M059J (cell line): ENCODE data around the gene RAMP2. TPM values are rescaled to one million over a fixed set of nuclear protein-coding genes. Genes with fewer than 3 reads are reported as not detected.
"Not testable (repeated sequence)": the region's sequence is repeated elsewhere in the genome, so short reads cannot be mapped to it uniquely, and the experiment has no call there.

ENCODE experiments used
- DNase-seq: peaks from one replicate; pipeline ENCODE4 v3.0.0-alpha.2; 2012; ENCODE audit warnings: low read depth
- total RNA-seq: library from RNA; depleted of rRNA; stranded (reverse); fragments of >200 nt; shearing (Covaris generic); gene quantifications from 2 replicates; pipeline ENCODE4 v1.2.3, GENCODE V29; 2014

RAMP2 gene
- total RNA-seq, 1 experiment from 2014 or later: 1.0 TPM

DNA sequence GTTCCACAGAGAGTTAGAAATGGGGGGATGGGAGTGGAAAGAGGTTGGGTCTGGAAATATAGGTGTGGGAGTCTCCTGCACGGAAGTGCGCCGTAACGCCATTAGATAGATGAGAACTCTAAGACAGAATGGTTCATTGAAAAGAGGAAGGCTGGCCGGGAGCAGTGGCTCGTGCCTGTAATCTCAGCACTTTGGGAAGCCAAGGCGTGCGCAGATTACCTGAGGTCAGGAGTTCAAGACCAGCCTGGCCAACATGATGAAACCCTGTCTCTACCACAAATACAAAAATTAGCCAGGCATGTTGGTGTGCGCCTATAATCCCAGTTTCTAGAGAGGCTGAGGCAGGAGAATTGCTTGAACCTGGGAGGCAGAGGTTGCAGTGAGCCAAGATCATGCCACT, 7.0 kb downstream of the RAMP2 start:
- not testable (repeated sequence) for DNase-seq

DNA sequence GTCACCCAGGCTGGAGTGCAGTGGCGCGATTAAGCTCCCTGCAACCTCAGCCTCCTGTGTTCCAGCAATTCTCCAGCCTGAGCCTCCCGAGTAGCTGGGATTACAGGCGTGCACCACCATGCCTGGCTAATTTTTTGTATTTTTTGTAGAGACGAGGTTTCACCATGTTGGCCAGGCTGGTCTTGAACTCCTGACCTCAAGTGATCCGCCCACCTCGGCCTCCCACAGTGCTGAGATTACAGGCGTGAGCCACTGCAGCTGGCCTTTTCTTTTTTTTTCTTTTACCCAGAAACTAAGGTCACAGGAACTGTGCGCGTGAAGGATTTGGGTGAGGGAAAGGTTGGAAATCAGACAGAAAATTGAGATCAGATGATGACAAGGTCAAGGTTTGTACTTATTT, 8.9 kb downstream of the RAMP2 start:
- DNase-seq: not testable (repeated sequence)

DNA sequence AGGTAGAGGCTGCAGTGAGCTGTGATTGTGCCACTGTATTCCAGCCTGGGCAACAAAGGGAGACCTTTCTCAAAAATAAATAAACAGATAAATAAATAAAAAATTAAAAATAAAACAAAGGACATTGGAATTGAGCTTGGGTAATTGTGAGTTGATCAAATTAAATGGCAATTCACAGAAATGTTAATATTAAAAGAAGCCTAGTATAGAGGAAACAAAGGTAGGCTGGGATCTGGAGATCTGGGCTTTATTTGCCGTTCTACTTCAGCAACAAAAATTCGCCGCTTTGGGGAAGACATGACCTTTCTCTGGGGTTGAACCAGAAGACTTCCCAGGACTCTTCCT, 11.9 kb downstream of the RAMP2 start:
- no peak for DNase-seq

DNA sequence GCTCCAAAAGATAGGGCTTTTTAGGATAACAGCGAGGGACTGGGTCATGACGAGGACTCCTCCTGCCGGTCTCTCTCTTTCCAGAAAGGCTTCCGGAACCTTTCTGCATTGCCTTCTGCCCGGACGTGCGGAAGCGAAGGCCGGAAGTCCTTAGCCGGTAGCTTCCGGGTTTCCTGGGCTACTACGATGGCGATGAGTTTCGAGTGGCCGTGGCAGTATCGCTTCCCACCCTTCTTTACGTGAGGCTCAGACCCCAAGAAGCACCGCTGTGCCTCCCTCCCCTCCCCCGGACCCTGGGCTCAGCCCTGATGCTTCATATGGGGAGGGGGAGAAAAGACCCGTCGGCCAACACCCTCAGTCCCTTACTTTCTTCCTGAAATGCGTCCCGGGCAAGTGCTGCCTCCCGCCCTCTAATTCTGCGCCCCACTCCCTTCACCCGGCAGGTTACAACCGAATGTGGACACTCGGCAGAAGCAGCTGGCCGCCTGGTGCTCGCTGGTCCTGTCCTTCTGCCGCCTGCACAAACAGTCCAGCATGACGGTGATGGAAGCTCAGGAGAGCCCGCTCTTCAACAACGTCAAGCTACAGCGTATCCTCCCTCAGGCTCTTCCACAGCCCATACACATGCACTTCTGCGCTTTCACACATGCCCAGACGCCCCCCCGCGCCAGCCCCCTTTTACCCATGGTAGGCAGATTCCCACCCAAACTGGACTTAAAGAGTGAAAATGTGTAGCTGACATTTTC, 12.4 kb downstream of the RAMP2 start, which contains the start of gene VPS25:
VPS25 (plus strand) TSS at position 160 of the 746 bp plus-strand sequence; CDS start at position 187, 27 bp downstream.
- peak; percentile 84 for DNase-seq

DNA sequence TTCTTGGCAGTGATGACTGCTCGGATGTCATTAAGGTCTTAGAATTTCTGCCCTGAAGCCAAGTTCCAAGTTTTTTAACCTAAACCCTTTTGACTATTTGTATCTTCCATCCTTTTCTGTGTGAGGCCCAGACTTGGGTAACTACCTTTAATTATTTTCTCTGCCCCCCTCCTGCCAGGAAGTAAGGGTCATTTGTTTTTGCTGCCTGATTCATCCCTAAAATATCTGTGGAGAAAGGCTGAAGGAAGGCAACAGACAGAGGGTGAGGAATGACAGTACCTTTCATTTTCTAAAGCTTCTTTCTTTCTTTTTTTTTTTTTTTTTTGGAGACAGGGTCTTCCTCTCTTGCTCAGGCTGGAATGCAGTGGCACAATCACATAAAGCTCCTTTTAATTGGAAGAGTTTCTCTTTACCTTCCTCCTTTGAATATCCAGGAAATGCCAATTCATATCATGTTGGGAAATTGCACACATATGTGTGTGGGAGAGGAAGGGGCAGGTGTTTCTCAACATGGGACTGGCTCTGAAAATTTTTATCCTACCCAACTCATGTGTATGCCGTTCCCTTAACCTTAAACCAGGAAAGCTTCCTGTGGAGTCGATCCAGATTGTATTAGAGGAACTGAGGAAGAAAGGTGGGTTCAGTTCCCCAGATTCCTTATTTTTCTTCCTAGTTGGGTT, 13.2 kb downstream of the RAMP2 start:
- DNase-seq: peak; percentile 83

DNA sequence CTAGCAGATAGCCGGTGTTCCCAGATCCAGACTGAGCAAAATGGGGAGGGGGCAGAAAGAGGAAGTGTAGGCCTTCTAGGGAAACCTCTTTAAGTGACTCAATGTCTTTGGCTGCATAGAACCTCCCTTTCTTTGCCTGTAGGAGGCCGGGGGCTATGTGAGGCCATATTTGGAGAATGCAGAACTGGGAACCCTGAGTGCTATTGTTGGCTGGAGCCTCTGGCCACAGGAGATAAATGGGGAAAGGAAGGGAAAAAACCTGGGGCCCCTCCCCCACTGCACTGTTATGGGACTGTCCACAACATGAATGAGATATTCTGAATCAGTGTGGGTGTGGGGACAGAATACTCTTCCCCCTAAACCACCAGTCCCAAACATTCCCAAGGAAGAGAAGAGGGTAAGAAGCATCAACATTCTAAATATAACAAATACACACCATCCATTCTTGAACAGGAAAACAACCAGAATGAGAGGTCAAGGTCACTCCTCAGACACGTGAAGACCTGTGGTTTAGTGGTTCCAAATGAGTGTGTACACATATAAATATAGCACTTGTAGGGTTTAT, 14.6 kb downstream of the RAMP2 start:
- peak; percentile 88 for DNase-seq

DNA sequence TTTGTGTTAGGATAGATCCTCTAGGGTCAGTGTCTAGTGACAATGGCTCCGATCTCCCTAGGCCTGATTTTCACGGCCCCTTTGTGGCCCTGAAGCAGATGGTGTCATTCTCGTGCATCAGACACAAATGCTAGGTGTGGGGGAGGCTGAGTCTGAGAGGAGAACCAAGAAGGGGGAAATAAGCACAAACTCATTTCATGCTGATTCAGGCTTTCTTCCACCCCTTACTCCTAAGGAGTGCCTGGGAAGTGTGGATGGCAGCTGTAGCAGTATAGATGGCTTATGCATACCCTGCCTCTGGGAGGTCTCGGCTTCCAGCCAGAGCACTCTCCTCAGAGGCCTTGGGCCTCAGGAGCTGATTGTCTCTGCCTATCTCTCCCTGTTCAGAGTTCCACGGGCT, 17.5 kb downstream of the RAMP2 start:
- no peak for DNase-seq

DNA sequence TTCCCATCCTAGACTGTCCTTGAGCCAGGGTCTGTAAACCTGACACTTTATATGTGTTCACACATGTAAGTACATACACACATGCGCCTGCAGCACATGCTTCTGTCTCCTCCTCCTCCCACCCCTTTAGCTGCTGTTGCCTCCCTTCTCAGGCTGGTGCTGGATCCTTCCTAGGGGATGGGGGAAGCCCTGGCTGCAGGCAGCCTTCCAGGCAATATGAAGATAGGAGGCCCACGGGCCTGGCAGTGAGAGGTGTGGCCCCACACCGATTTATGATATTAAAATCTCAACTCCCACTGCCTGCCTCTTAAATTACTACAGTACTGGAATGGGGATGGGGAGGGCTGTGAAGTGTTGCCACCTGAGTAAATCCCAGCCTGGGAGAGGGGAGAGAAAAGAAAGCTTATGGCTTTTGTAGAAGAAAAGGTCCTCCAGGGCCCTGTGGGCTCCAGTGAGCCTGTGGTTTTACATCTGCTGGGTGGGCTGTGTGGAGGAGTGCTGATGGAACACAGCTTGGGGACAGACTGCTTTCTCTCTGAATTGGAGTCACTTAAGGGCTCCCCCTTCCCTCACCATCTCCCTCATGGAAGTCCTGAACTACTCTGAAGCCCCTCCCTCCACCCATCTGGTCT, 18.4 kb downstream of the RAMP2 start:
- no peak for DNase-seq

DNA sequence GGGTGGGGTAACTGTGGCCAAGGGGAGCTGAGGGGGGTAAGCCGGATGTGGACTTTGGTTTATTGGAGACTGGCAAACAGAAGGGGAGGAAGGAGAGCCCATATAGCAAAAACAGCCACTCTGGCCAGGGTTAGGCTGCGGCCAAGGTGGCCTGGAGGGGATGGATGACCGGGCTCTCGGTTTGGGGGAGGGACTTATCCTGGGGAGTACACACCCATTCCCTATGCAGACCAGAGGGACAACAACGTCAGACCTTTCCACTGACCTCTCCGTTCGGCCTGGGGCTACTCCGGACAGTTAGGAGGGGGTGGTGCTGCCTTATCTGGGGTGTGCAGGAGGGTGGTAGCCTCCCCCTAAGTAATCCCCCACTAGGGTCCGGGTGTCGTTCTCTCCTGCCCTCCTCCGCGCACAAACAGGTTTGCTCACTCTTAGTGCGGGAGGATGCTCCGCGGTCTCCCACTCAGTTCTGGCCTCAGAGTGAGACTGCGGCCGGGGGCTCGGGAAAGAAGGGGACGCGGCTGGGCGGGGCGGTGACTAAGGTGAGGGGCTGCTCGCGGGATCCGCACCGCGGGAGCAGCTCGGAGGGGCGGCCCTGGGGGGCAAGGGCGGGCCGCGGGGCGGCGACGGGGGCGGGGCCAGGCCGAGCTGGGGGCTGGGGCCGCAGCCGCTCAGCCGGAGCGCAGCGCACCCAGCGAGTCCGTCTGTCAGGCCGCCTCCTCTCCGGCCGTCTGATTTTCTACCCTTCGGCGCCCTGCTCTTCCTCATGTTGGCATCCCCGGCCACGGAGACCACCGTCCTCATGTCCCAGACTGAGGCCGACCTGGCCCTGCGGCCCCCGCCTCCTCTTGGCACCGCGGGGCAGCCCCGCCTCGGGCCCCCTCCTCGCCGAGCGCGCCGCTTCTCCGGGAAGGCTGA, 19.2 kb downstream of the RAMP2 start, which contains the start of gene WNK4:
WNK4 (plus strand) TSS at position 675 of the 915 bp plus-strand sequence; CDS start at position 764, 89 bp downstream.
- DNase-seq: peak; percentile 87

DNA sequence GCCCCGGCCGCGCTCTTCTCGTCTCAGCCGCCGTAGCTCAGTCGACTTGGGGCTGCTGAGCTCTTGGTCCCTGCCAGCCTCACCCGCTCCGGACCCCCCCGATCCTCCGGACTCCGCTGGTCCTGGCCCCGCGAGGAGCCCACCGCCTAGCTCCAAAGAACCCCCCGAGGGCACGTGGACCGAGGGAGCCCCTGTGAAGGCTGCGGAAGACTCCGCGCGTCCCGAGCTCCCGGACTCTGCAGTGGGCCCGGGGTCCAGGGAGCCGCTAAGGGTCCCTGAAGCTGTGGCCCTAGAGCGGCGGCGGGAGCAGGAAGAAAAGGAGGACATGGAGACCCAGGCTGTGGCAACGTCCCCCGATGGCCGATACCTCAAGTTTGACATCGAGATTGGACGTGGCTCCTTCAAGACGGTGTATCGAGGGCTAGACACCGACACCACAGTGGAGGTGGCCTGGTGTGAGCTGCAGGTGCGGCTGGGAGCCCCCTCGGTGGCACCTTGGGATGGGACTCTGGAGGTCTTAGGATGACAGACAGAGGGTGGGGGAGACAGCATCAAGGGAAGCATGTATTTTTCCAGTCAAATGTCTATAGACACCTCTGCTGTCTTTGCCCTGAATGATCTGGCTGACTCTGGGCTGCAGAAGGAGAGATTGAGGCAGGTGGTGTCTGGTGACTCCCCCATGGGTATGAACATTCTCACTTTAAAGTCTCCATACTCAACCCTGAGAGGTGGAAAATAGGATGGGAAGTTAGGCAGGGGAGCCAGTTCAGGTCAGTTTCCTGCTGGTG, 20.0 kb downstream of the RAMP2 start:
- no peak for DNase-seq

DNA sequence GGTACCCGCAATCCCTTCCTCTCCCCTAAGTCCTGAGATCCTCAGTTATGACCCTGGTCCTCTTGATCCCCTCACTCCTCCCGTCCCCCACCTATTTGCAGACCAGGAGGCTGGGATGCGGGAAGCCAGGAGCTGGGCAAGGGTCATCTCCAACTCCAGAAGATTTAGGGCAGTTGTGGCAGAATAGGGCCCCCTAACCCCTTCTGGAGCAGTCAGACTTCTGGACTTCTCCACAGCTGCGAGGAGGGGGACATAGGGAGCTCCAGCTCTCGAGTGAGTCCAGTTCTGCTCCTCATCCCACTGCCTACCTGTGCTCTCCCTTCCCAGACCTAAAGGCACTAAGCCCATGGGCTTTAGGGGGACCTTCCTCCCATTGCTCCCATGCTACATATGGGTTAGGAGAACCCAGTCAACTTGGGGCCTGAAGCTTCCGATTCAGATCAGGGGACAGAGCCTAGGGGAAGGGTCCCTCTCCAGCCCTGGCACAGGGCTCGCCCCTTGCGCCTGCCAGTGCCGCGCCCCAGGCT, 20.7 kb downstream of the RAMP2 start:
- no peak for DNase-seq

DNA sequence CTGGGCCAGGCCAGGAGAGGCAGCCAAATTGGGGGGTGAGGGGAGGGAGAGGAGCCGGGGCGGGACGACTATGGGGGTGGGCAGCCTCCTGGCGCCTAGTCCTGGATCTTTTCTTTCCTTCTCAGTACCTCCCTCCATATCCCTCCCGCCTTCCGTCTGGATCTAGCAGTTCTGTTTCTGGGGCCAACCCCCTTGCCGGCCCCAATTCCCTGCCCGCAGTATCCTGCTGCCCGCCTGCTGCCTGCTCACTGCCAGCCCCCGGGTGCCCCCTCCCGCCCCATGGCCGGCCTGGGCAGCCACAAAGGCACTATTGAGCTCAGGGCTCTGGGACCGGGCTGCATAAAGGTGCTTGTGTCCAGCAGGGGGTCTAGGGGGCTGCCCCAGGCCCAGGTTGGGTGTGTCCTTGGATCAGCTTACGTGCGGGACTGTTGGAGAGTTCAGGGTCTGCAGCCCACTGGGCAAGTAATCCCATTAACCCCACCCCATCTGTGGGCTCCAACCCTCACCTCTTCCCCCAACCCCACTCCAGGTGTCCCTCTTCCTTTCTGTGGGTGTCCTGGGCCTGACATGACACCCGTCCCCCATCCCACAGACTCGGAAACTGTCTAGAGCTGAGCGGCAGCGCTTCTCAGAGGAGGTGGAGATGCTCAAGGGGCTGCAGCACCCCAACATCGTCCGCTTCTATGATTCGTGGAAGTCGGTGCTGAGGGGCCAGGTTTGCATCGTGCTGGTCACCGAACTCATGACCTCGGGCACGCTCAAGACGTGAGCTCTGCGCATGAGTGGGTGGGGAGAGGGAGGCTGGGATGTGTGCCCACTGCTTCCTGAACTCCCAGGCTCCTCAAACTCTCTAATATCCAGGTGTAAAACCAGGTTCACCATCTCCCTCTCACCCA, 21.4 kb downstream of the RAMP2 start:
- no peak for DNase-seq

DNA sequence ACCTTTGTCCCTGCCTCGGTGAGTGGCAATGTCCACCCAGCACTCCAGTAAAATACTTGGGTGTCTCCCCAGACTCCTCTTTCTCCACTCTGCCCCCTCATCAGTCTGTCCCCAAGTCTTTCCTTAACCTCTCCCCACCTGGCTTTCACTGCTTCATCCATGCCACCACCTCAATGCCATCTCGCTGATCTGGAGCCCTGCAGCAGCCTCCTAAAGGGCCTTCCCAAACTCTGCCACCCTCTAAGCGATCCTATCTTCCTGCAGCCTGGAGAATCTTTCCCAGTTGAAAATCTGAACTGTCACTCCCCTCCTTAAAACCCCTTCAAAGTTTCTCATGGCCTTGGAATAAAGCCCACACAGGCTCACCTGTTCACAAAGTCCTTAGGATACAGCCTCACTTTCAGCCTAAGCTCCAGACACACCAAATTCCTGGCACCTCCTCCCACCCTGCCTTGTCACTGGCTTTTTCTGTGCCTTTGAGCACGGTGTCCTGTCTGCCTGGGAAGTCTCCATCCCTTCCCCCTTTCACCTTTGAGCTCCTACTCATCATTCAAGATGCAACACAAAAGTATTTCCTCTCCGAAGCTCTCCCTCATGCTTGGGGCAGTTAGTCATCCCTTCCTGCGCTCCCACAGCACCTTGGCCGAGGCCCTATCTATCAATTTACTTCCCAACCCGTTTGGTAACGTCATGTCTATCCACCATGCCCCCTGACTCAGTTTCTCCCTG, 22.2 kb downstream of the RAMP2 start:
- peak; percentile 91 for DNase-seq

DNA sequence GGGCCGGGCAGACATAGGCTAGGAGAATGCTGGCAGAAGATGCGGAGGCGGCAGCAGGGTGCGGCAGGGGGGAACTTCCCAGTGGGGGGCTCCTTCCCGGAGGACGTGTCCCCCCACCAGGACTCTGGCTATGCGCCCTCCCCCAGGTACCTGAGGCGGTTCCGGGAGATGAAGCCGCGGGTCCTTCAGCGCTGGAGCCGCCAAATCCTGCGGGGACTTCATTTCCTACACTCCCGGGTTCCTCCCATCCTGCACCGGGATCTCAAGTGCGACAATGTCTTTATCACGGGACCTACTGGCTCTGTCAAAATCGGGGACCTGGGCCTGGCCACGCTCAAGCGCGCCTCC, 22.7 kb downstream of the RAMP2 start:
- DNase-seq: no peak

DNA sequence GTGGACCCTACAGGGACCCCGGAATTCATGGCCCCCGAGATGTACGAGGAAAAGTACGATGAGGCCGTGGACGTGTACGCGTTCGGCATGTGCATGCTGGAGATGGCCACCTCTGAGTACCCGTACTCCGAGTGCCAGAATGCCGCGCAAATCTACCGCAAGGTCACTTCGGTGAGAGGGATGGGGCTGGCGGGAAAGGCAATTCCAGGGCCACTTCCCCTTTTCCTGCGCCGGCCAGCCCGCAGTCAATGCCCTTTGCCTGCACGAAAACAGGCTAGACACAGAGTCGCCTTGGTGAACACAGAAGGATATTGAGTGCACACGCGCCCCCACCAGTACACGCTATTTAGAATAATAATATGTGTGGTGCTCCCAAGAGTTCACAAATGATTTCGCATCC, 23.4 kb downstream of the RAMP2 start:
- DNase-seq: no peak

DNA sequence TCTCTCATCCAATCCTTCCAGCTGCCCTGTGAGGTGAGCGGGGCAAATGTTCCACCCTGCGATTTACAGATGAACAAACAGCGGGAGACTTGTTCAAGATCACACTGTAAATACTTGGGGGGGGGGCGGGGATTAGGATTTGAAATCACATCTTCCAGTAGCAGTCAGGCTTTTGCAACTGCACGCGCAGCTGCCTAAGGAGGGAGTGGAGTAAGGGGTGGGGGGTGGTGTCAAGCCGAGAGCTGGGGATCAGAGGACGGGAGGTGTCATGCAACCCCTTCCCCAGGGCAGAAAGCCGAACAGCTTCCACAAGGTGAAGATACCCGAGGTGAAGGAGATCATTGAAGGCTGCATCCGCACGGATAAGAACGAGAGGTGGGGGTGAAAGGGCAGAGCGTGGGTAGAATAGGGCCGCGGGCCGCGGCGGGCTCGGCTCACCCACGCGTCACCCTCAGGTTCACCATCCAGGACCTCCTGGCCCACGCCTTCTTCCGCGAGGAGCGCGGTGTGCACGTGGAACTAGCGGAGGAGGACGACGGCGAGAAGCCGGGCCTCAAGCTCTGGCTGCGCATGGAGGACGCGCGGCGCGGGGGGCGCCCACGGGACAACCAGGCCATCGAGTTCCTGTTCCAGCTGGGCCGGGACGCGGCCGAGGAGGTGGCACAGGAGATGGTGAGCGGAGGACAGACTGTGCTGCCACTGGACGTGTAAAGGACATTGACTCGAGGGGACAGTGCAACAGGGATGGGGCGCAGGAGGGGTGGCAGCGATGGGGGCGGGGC, 24.0 kb downstream of the RAMP2 start:
- DNase-seq: no peak

DNA sequence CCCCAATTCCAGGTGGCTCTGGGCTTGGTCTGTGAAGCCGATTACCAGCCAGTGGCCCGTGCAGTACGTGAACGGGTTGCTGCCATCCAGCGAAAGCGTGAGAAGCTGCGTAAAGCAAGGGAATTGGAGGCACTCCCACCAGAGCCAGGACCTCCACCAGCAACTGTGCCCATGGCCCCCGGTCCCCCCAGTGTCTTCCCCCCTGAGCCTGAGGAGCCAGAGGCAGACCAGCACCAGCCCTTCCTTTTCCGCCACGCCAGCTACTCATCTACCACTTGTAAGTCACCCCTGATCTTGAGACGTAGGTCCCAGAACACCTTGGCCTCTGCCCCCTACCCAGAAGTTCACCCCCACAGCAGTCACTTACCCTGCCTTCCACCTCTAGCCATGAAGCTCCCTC, 26.2 kb downstream of the RAMP2 start:
- no peak for DNase-seq

DNA sequence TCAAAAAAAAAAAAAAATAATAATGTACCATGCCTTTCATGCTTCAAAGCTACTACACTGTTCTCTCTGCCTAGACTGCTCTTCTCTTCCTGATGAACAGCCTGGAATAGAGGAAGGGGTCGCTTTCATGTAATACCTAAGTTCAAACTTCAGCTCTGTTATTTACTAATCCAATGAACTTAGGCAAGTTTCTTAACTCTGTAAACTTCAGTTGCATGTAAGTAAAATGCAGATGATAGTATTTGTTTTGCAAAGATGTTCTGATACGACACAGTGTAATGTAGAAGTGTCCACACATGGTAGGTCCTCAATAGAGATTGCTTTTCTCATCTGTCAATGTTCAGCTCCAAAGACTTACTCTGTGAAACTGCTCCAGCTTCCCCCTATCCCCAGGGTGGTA, 30.9 kb downstream of the RAMP2 start:
- DNase-seq: no peak
